K562 (cell line): ENCODE results near the gene CPED1. TPM values are rescaled to one million over a fixed set of nuclear protein-coding genes. Genes with fewer than 3 reads are reported as not detected.

Experiments
- CREB5 ChIP-seq: fragments of 250-450 bp; sonication (Bioruptor Pico); IDR thresholded peaks from 2 replicates; pipeline ENCODE4 v1.5.0; 2020; ENCODE audit warnings: mild to moderate bottlenecking
- EP400 ChIP-seq: fragments of 450-650 bp; IDR thresholded peaks from 2 replicates; pipeline ENCODE4 v1.6.1; 2017; ENCODE audit warnings: antibody characterized with exemption, mild to moderate bottlenecking, moderate library complexity
- ETV1 ChIP-seq: fragments of 450-650 bp; conservative IDR thresholded peaks from 2 replicates; pipeline ENCODE4 v1.6.1; 2016; ENCODE audit warnings: missing genetic modification characterization, control low read depth, low read depth, missing compliant biosample characterization
- ETV6 ChIP-seq, 3 experiments: fragments of 150-350 bp in 1 of 3; sonication (generic) in 1 of 3; formaldehyde crosslinking in 1 of 3; IDR thresholded peaks; 2 replicates each; pipeline versions ENCODE4 v1.6.1 to v1.8.0; 2014 to 2022; ENCODE audit warnings: borderline replicate concordance in 2 of 3, low read depth in 2 of 3, antibody characterized with exemption in 1 of 3, low read length in 1 of 3, mild to moderate bottlenecking in 1 of 3, missing genetic modification reagents in 1 of 3
- FOXK1 ChIP-seq: sonication (generic); formaldehyde crosslinking; IDR thresholded peaks from 2 replicates; pipeline ENCODE4 v1.8.0; 2022; ENCODE audit warnings: missing genetic modification reagents, mild to moderate bottlenecking, borderline replicate concordance
- HMG20B ChIP-seq: fragments of 250-450 bp; sonication (Bioruptor Pico); IDR thresholded peaks from 2 replicates; pipeline ENCODE4 v1.5.0; 2021; ENCODE audit warnings: mild to moderate bottlenecking
- IRF1 ChIP-seq: sonication (generic); formaldehyde crosslinking; IDR thresholded peaks from 2 replicates; pipeline ENCODE4 v1.8.0; 2022; ENCODE audit warnings: missing genetic modification reagents, mild to moderate bottlenecking, borderline replicate concordance
- NCOA4 ChIP-seq: fragments of 450-650 bp; IDR thresholded peaks from 2 replicates; pipeline ENCODE4 v1.6.1; 2018; ENCODE audit warnings: mild to moderate bottlenecking; ENCODE audit not compliant: partially characterized antibody
- POLR2A ChIP-seq: fragments of 450-650 bp; conservative IDR thresholded peaks from 2 replicates; pipeline ENCODE4 v1.6.1; 2016
- RCOR1 ChIP-seq, 2 experiments: IDR thresholded peaks; 2 replicates each; pipeline ENCODE4 v1.6.1; 2012; ENCODE audit warnings: low read depth in 2 of 2, low read length in 2 of 2, borderline replicate concordance in 1 of 2, improper control_type of control experiment in 1 of 2
- RNF2 ChIP-seq: sonication (generic); IDR thresholded peaks from 2 replicates; pipeline ENCODE4 v1.6.1; 2016
- SP1 ChIP-seq: sonication (generic); formaldehyde crosslinking; IDR thresholded peaks from 2 replicates; pipeline ENCODE4 v1.8.1; 2022; ENCODE audit warnings: mild to moderate bottlenecking, missing genetic modification reagents
- ZBTB1 ChIP-seq: sonication (generic); formaldehyde crosslinking; IDR thresholded peaks from 2 replicates; pipeline ENCODE4 v1.8.1; 2023; ENCODE audit warnings: missing genetic modification reagents, low read depth, mild to moderate bottlenecking, borderline replicate concordance
- ZBTB9 ChIP-seq: fragments of 450-650 bp; formaldehyde crosslinking; IDR thresholded peaks from 2 replicates; pipeline ENCODE4 v1.4.0; 2020; ENCODE audit warnings: mild to moderate bottlenecking, moderate library complexity
- ZFP36 ChIP-seq: fragments of 150-350 bp; IDR thresholded peaks from 2 replicates; pipeline ENCODE4 v1.6.1; 2018; ENCODE audit warnings: low read length, low read depth; ENCODE audit not compliant: partially characterized antibody
- ZNF133 ChIP-seq: fragments of 250-450 bp; sonication (Bioruptor Pico); IDR thresholded peaks from 2 replicates; pipeline ENCODE4 v1.4.0; 2020; ENCODE audit warnings: mild to moderate bottlenecking
- ZNF280B ChIP-seq: fragments of 250-450 bp; sonication (Bioruptor Pico); IDR thresholded peaks from 2 replicates; pipeline ENCODE4 v1.5.1; 2021; ENCODE audit warnings: mild to moderate bottlenecking
- ZNF512 ChIP-seq: IDR thresholded peaks from 2 replicates; pipeline ENCODE4 v1.6.1; 2016; ENCODE audit warnings: missing genetic modification characterization, missing compliant biosample characterization
- ZNF76 ChIP-seq: fragments of 250-450 bp; sonication (Bioruptor Pico); IDR thresholded peaks from 2 replicates; pipeline ENCODE4 v1.4.0; 2020; ENCODE audit warnings: mild to moderate bottlenecking, moderate library complexity, borderline replicate concordance
- ZNF77 ChIP-seq: fragments of 250-450 bp; sonication (Bioruptor Pico); IDR thresholded peaks from 2 replicates; pipeline ENCODE4 v1.5.0; 2020
- ZZZ3 ChIP-seq: fragments of 450-650 bp; IDR thresholded peaks from 2 replicates; pipeline ENCODE4 v1.6.1; 2016; ENCODE audit warnings: antibody characterized with exemption, mild to moderate bottlenecking, moderate library complexity
- polyA plus RNA-seq, 8 experiments: library from polyadenylated mRNA; depleted of rRNA in 4 of 8; stranded (reverse) in 5 of 8; unstranded in 3 of 8; fragments of >200 nt; fragmentation: Nextera tagmentation in 2 of 8; fragmentation: Illumina TruSeq in 1 of 8; extraction: Ambion mirVana in 2 of 8; extraction: Trizol in 1 of 8; gene quantifications; 2 replicates each; pipeline versions ENCODE4 v1.2.1 to v1.2.3, GENCODE V29; 2011 to 2014; ENCODE audit warnings: inconsistent platforms in 1 of 8, missing spikeins in 1 of 8
- total RNA-seq, 7 experiments: library from RNA; depleted of rRNA in 6 of 7; stranded (reverse); fragments of >200 nt in 6 of 7; fragmentation: Illumina TruSeq in 2 of 7; extraction: Trizol in 2 of 7; gene quantifications; 2 replicates each; pipeline versions ENCODE4 v1.2.1 to v1.2.3, GENCODE V29; 2011 to 2021; ENCODE audit warnings: low replicate concordance in 1 of 7

CPED1 gene
- total and polyA plus RNA-seq, 9 of the 15 experiments (the other 6 are each of a cell fraction or from before 2014, with no cell fraction given): 195 to 393 (median 290) TPM

GRCh38 chr7:121160150-121161008, 171.9 kb downstream of the CPED1 start (continued):
- TF ChIP-seq ZFP36: no peak
- TF ChIP-seq ZNF280B (CRISPR knock-in tag): peak; percentile 68; the same call in 1 of the 2 replicates
- TF ChIP-seq ETV1 (tag): peak; percentile 70; the same call in 1 of the 2 replicates
- TF ChIP-seq NCOA4: no peak
- TF ChIP-seq ZNF77 (CRISPR knock-in tag): no peak
- TF ChIP-seq EP400: peak; percentile 84
- no peak for TF ChIP-seq ETV6 (IDR thresholded peaks at IDR 0.05; ENCODE audit: borderline replicate concordance in 1 of 2, low read depth in 2 of 2, low read length in 1 of 2)
- TF ChIP-seq ETV6 (CRISPR knock-in tag; IDR thresholded peaks at IDR 0.05; ENCODE audit: borderline replicate concordance): no peak
- TF ChIP-seq ZBTB9 (CRISPR knock-in tag): peak; percentile 85; the same call in 1 of the 2 replicates
- TF ChIP-seq ZBTB1 (CRISPR knock-in tag): no peak
- TF ChIP-seq ZNF133 (CRISPR knock-in tag): no peak
- TF ChIP-seq POLR2A: 0 out of 2 replicates have a peak, but pooled peaks have one; percentile 46
- TF ChIP-seq CREB5: no peak
- TF ChIP-seq RNF2: no peak
- TF ChIP-seq RCOR1 (IDR thresholded peaks at IDR 0.05; ENCODE audit: borderline replicate concordance in 1 of 2, low read depth in 2 of 2, low read length in 2 of 2): peak in 1 of 2 experiments; percentile 64; a peak in 1 of 4 replicates
- TF ChIP-seq SP1 (CRISPR knock-in tag): peak; percentile 38; the same call in 1 of the 2 replicates
- TF ChIP-seq HMG20B: no peak
- peak; percentile 85; the same call in 1 of the 2 replicates for TF ChIP-seq ZNF76 (CRISPR knock-in tag)
- TF ChIP-seq ZNF512 (tag): no peak
- no peak for TF ChIP-seq FOXK1 (CRISPR knock-in tag)
- no peak for TF ChIP-seq IRF1 (CRISPR knock-in tag)
- TF ChIP-seq ZZZ3: no peak
